SK-N-SH treated with all-trans-retinoic acid at 6 μM for 48 hours (cell line): ENCODE measurements around the gene PLA2G4B.

Source experiments
- ATAC-seq: fragments of 200-7000 bp; cut with Tn5 transposase; 3 replicates; pipeline ENCODE4 v1.9.1; 2020; ENCODE audit warnings: mild to moderate bottlenecking, moderate library complexity
- ARNTL ChIP-seq: fragments of 450-650 bp; formaldehyde crosslinking; IDR thresholded peaks from 2 replicates; pipeline ENCODE4 v1.5.0; 2020; ENCODE audit warnings: low read depth, mild to moderate bottlenecking, moderate library complexity, borderline replicate concordance
- BACH2 ChIP-seq: fragments of 250-450 bp; sonication (Bioruptor Pico); IDR thresholded peaks from 2 replicates; pipeline ENCODE4 v1.9.0; 2021; ENCODE audit warnings: mild to moderate bottlenecking, borderline replicate concordance
- CREB5 ChIP-seq: fragments of 250-450 bp; sonication (Bioruptor Pico); IDR thresholded peaks from 2 replicates; pipeline ENCODE4 v1.5.1; 2020; ENCODE audit warnings: low read depth, mild to moderate bottlenecking, moderate library complexity
- CSDC2 ChIP-seq: fragments of 250-450 bp; sonication (Bioruptor Pico); IDR thresholded peaks from 2 replicates; pipeline ENCODE4 v1.5.0; 2020; ENCODE audit warnings: mild to moderate bottlenecking, moderate library complexity
- CSRNP3 ChIP-seq: fragments of 250-450 bp; sonication (Bioruptor Pico); IDR thresholded peaks from 2 replicates; pipeline ENCODE4 v1.5.1; 2021; ENCODE audit warnings: mild to moderate bottlenecking, moderate library complexity
- ESRRG ChIP-seq: fragments of 250-450 bp; sonication (Bioruptor Pico); IDR thresholded peaks from 2 replicates; pipeline ENCODE4 v1.6.1; 2021; ENCODE audit warnings: mild to moderate bottlenecking
- ISL1 ChIP-seq: fragments of 250-450 bp; sonication (Bioruptor Pico); IDR thresholded peaks from 2 replicates; pipeline ENCODE4 v2.1.2; 2022; ENCODE audit warnings: mild to moderate bottlenecking, moderate library complexity
- OSR1 ChIP-seq: fragments of 250-450 bp; sonication (Bioruptor Pico); IDR thresholded peaks from 2 replicates; pipeline ENCODE4 v1.8.0; 2022; ENCODE audit warnings: moderate library complexity, mild to moderate bottlenecking, inconsistent platforms
- PATZ1 ChIP-seq: fragments of 250-450 bp; sonication (Bioruptor Pico); IDR thresholded peaks from 2 replicates; pipeline ENCODE4 v1.8.0; 2020; ENCODE audit warnings: mild to moderate bottlenecking, moderate library complexity, borderline replicate concordance
- PPARA ChIP-seq: fragments of 250-450 bp; sonication (Bioruptor Pico); IDR thresholded peaks from 2 replicates; pipeline ENCODE4 v1.5.0; 2020; ENCODE audit warnings: mild to moderate bottlenecking, borderline replicate concordance
- RARB ChIP-seq: fragments of 250-450 bp; sonication (Bioruptor Pico); IDR thresholded peaks from 2 replicates; pipeline ENCODE4 v1.8.0; 2021; ENCODE audit warnings: mild to moderate bottlenecking, moderate library complexity
- TCF4 ChIP-seq: fragments of 250-450 bp; sonication (Bioruptor Pico); IDR thresholded peaks from 2 replicates; pipeline ENCODE4 v1.8.0; 2021; ENCODE audit warnings: mild to moderate bottlenecking, moderate library complexity, borderline replicate concordance
- TOX ChIP-seq: fragments of 250-450 bp; sonication (Bioruptor Pico); IDR thresholded peaks from 2 replicates; pipeline ENCODE4 v1.8.0; 2021; ENCODE audit warnings: mild to moderate bottlenecking, moderate library complexity, borderline replicate concordance
- TSHZ2 ChIP-seq: fragments of 250-450 bp; sonication (Bioruptor Pico); IDR thresholded peaks from 2 replicates; pipeline ENCODE4 v1.5.0; 2020; ENCODE audit warnings: mild to moderate bottlenecking, moderate library complexity
- ZC3H10 ChIP-seq: fragments of 250-450 bp; sonication (Bioruptor Pico); IDR thresholded peaks from 2 replicates; pipeline ENCODE4 v1.5.1; 2021; ENCODE audit warnings: mild to moderate bottlenecking, moderate library complexity
- ZFP3 ChIP-seq: fragments of 250-450 bp; sonication (Bioruptor Pico); IDR thresholded peaks from 2 replicates; pipeline ENCODE4 v1.5.0; 2020; ENCODE audit warnings: mild to moderate bottlenecking, moderate library complexity
- ZFP30 ChIP-seq: fragments of 450-650 bp; formaldehyde crosslinking; IDR thresholded peaks from 2 replicates; pipeline ENCODE4 v1.5.0; 2022; ENCODE audit warnings: mild to moderate bottlenecking, moderate library complexity
- ZNF8 ChIP-seq: fragments of 450-650 bp; formaldehyde crosslinking; IDR thresholded peaks from 2 replicates; pipeline ENCODE4 v1.5.0; 2020; ENCODE audit warnings: mild to moderate bottlenecking, moderate library complexity

Gene PLA2G4B

GRCh38 chr15:41871175-41871905, 32.7 kb downstream of the PLA2G4B start (continued):
- TF ChIP-seq CREB5 (CRISPR knock-in tag): no peak
- no peak for TF ChIP-seq ARNTL (CRISPR knock-in tag)
- TF ChIP-seq ZFP30 (CRISPR knock-in tag): no peak
- no peak for TF ChIP-seq PPARA (CRISPR knock-in tag)
- no peak for TF ChIP-seq PATZ1 (CRISPR knock-in tag)
- no peak for TF ChIP-seq TOX (CRISPR knock-in tag)

GRCh38 chr15:41872166-41872747, 33.6 kb downstream of the PLA2G4B start:
- TF ChIP-seq PPARA (CRISPR knock-in tag) (no peak), TCF4 (no peak), TOX (CRISPR knock-in tag) (no peak), PATZ1 (CRISPR knock-in tag) (no peak), CSDC2 (no peak), ESRRG (CRISPR knock-in tag) (no peak), ISL1 (no peak), ZFP30 (CRISPR knock-in tag) (no peak), ZFP3 (CRISPR knock-in tag) (no peak), TSHZ2 (CRISPR knock-in tag) (no peak), OSR1 (CRISPR knock-in tag) (no peak), ARNTL (CRISPR knock-in tag) (no peak), RARB (CRISPR knock-in tag) (no peak), ZNF8 (CRISPR knock-in tag) (no peak), ZC3H10 (CRISPR knock-in tag) (no peak), BACH2 (no peak), CSRNP3 (CRISPR knock-in tag) (no peak)
- ATAC-seq: no peak

GRCh38 chr15:41873711-41874110, 35.1 kb downstream of the PLA2G4B start:
- no peak for ATAC-seq

More at GRCh38 chr15:41873711-41874110, 35.1 kb downstream of the PLA2G4B start:
- TF ChIP-seq ARNTL (CRISPR knock-in tag) (no peak), ZC3H10 (CRISPR knock-in tag) (no peak)
